H9 (cell line): ENCODE data around the gene BCCIP. TPM values are rescaled to one million over a fixed set of nuclear protein-coding genes. Genes with fewer than 3 reads are reported as not detected.

Source experiments
- DNase-seq: peaks from one replicate; pipeline ENCODE4 v3.0.0-alpha.2; 2017
- H2AFZ ChIP-seq: one replicate; pipeline ENCODE4 v1.6.1; 2013; ENCODE audit warnings: mild to moderate bottlenecking, low read length, control low read depth, moderate library complexity
- H2AK5ac ChIP-seq: 2 replicates; pipeline ENCODE4 v1.6.1; 2013; ENCODE audit warnings: low read length, control low read depth, mixed read lengths; ENCODE audit not compliant: insufficient read length
- H2BK120ac ChIP-seq: one replicate; pipeline ENCODE4 v1.6.1; 2013; ENCODE audit warnings: low read depth, mild to moderate bottlenecking, low read length, control low read depth, inconsistent platforms; ENCODE audit not compliant: poor library complexity, severe bottlenecking
- H2BK12ac ChIP-seq: 2 replicates; pipeline ENCODE4 v1.6.1; 2013; ENCODE audit warnings: low read length, control low read depth, mixed read lengths, low read depth; ENCODE audit not compliant: insufficient read length
- H2BK15ac ChIP-seq: 2 replicates; pipeline ENCODE4 v1.6.1; 2013; ENCODE audit warnings: low read depth, low read length, control low read depth
- H2BK20ac ChIP-seq: one replicate; pipeline ENCODE4 v1.6.1; 2013; ENCODE audit warnings: low read depth, mild to moderate bottlenecking, low read length, control low read depth, inconsistent platforms; ENCODE audit not compliant: poor library complexity, severe bottlenecking
- H2BK5ac ChIP-seq: 2 replicates; pipeline ENCODE4 v1.6.1; 2013; ENCODE audit warnings: low read length, control low read depth, mixed read lengths; ENCODE audit not compliant: insufficient read length
- H3K14ac ChIP-seq: 2 replicates; pipeline ENCODE4 v1.6.1; 2013; ENCODE audit warnings: low read length, control low read depth; ENCODE audit not compliant: insufficient read depth
- H3K18ac ChIP-seq: 2 replicates; pipeline ENCODE4 v1.6.1; 2013; ENCODE audit warnings: low read depth, mild to moderate bottlenecking, mixed read lengths, low read length, control low read depth; ENCODE audit not compliant: insufficient read length
- H3K23ac ChIP-seq: 2 replicates; pipeline ENCODE4 v1.6.1; 2013; ENCODE audit warnings: low read length, control low read depth, mixed read lengths, low read depth; ENCODE audit not compliant: insufficient read length
- H3K23me2 ChIP-seq: 2 replicates; pipeline ENCODE4 v1.6.1; 2013; ENCODE audit warnings: low read depth, mild to moderate bottlenecking, mixed read lengths, low read length, control low read depth; ENCODE audit not compliant: insufficient read length, poor library complexity, severe bottlenecking
- H3K27ac ChIP-seq: 2 replicates; pipeline ENCODE4 v1.5.1; 2013; ENCODE audit warnings: low read length, control low read depth, mixed read lengths, low read depth; ENCODE audit not compliant: insufficient read length
- H3K27me3 ChIP-seq: 2 replicates; pipeline ENCODE4 v1.6.1; 2013; ENCODE audit warnings: low read length, control low read depth, inconsistent platforms; ENCODE audit not compliant: insufficient read depth
- H3K4ac ChIP-seq: 2 replicates; pipeline ENCODE4 v1.6.1; 2013; ENCODE audit warnings: low read depth, mild to moderate bottlenecking, control low read depth, inconsistent platforms, low read length, moderate library complexity
- H3K4me1 ChIP-seq: 2 replicates; pipeline ENCODE4 v1.6.1; 2013; ENCODE audit warnings: low read length, control low read depth, inconsistent platforms; ENCODE audit not compliant: insufficient read depth
- H3K4me2 ChIP-seq: 2 replicates; pipeline ENCODE4 v1.6.1; 2013; ENCODE audit warnings: low read length, control low read depth, mixed read lengths; ENCODE audit not compliant: insufficient read length, insufficient read depth
- H3K56ac ChIP-seq: 2 replicates; pipeline ENCODE4 v1.6.1; 2013; ENCODE audit warnings: low read depth, mild to moderate bottlenecking, mixed read lengths, low read length, control low read depth; ENCODE audit not compliant: insufficient read length
- H3K79me1 ChIP-seq: 2 replicates; pipeline ENCODE4 v1.6.1; 2013; ENCODE audit warnings: low read depth, mild to moderate bottlenecking, moderate library complexity, low read length, control low read depth, inconsistent platforms; ENCODE audit not compliant: insufficient read depth, poor library complexity, severe bottlenecking
- H3K79me2 ChIP-seq: 2 replicates; pipeline ENCODE4 v1.6.1; 2013; ENCODE audit warnings: low read length, control low read depth, inconsistent platforms; ENCODE audit not compliant: insufficient read depth
- H3K9ac ChIP-seq: 2 replicates; pipeline ENCODE4 v1.6.1; 2013; ENCODE audit warnings: low read length, control low read depth, mixed read lengths; ENCODE audit not compliant: insufficient read length; ENCODE audit errors: extremely low read depth
- H3K9me3 ChIP-seq: one replicate; pipeline ENCODE4 v1.6.1; 2013; ENCODE audit warnings: low read depth, low read length, inconsistent platforms; ENCODE audit not compliant: control insufficient read depth
- H3T11ph ChIP-seq: one replicate; pipeline ENCODE4 v1.6.1; 2013; ENCODE audit warnings: mild to moderate bottlenecking, low read length, control low read depth, inconsistent platforms
- H4K20me1 ChIP-seq: one replicate; pipeline ENCODE4 v1.6.1; 2013; ENCODE audit not compliant: control insufficient read depth, insufficient read length, insufficient read depth
- H4K5ac ChIP-seq: 2 replicates; pipeline ENCODE4 v1.6.1; 2013; ENCODE audit warnings: low read depth, mild to moderate bottlenecking, mixed read lengths, low read length, control low read depth; ENCODE audit not compliant: insufficient read length
- H4K8ac ChIP-seq: replicated peaks from 2 replicates; pipeline ENCODE4 v1.6.1; 2013; ENCODE audit warnings: low read length, control low read depth, mixed read lengths, low read depth; ENCODE audit not compliant: insufficient read length
- H4K91ac ChIP-seq: 2 replicates; pipeline ENCODE4 v1.6.1; 2013; ENCODE audit warnings: low read depth, mild to moderate bottlenecking, moderate library complexity, mixed read lengths, low read length, control low read depth; ENCODE audit not compliant: insufficient read length
- H3K27ac Mint-ChIP-seq, 3 experiments: 2 replicates in 2 of 3; 3 replicates in 1 of 3; pipeline ENCODE4 v1.8.0; 2020 to 2021; ENCODE audit warnings: mixed read lengths in 3 of 3, mild to moderate bottlenecking in 1 of 3, moderate library complexity in 1 of 3
- H3K27me3 Mint-ChIP-seq: 2 replicates; pipeline ENCODE4 v1.8.0; 2021; ENCODE audit warnings: low read depth, mild to moderate bottlenecking, moderate library complexity, mixed read lengths
- H3K36me3 Mint-ChIP-seq, 3 experiments: 2 replicates in 2 of 3; 3 replicates in 1 of 3; pipeline ENCODE4 v1.8.0; 2020 to 2021; ENCODE audit warnings: low read depth in 3 of 3, mixed read lengths in 3 of 3; ENCODE audit not compliant: insufficient read depth in 1 of 3
- H3K4me1 Mint-ChIP-seq, 2 experiments: 2 replicates each; pipeline ENCODE4 v1.8.0; 2020; ENCODE audit warnings: mixed read lengths in 2 of 2
- H3K4me3 Mint-ChIP-seq, 2 experiments: 2 replicates in 1 of 2; 3 replicates in 1 of 2; pipeline ENCODE4 v1.8.0; 2020 to 2021; ENCODE audit warnings: mild to moderate bottlenecking in 2 of 2, mixed read lengths in 2 of 2, moderate library complexity in 1 of 2
- H3K9me3 Mint-ChIP-seq, 2 experiments: 2 replicates in 1 of 2; 3 replicates in 1 of 2; pipeline ENCODE4 v1.8.0; 2020; ENCODE audit warnings: mild to moderate bottlenecking in 2 of 2, mixed read lengths in 2 of 2, moderate library complexity in 1 of 2
- WGBS: extraction: QIAGEN DNeasy Blood & Tissue Kit; methylation state at CpG from one replicate; pipeline ENCODE4 v1.1.7; 2013; ENCODE audit warnings: missing lambda C conversion rate, low lambda C conversion rate, mixed read lengths; ENCODE audit not compliant: insufficient read length; ENCODE audit errors: extremely low coverage; 5-methylcytosine and 5-hydroxymethylcytosine counted together
- total RNA-seq: library from RNA; stranded (reverse); gene quantifications from 2 replicates; pipeline ENCODE4 v1.2.1, GENCODE V29; 2021
- TF ChIP-seq, protein P1 (sequence below): fragments of 200-600 bp; sonication (generic); conservative IDR thresholded peaks from 3 replicates; pipeline ENCODE4 v1.8.0; 2021; ENCODE audit warnings: antibody characterized with exemption, mild to moderate bottlenecking

Gene BCCIP
- total RNA-seq, 1 experiment from 2014 or later: 119 TPM

DNA sequence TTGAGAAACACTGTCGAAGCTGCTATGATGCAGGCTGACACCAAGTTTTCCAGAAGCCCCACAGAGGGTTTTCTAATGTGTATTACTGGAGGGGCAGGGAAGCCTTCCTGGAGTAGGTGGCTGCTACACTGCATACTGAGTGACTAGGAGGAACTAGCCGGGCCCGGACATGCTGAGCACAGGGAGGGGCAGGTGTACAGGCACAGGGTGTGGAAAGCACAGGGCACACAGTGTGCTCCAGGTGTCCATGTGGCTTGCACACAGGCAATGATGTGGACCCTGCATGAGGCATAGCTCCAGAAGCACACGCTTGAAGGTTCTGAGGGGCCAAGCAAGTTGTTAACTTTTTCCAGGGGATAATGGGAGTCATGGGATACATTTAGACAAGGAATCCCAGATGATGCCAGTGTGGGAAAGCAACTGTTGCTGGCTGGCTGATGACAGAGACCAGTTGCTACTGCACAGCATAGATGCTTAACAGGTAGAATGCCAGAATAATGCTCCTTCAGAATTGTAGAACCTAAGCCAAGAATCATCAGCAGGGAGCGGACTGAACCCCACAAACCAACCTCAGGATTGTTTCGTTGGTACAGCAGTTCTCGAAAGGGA lies 43.2 kb downstream of the BCCIP start:
- Histone ChIP-seq H3K27ac (no peak overlapping the region), H3K14ac (no peak overlapping the region; the same call in 1 of the 2 replicates), H2BK5ac (no peak overlapping the region), H3K4me2 (no peak overlapping the region), H4K20me1 (no peaks in the 10 kb centered on the region), H2BK120ac (no peak overlapping the region), H3K27me3 (no peaks in the 10 kb centered on the region), H3K79me1 (no peaks in the 10 kb centered on the region), H2AK5ac (no peak overlapping the region), H4K91ac (no peak overlapping the region), H4K5ac (no peak overlapping the region), H3K18ac (no peak overlapping the region), H2BK20ac (no peak overlapping the region), H3K79me2 (no peaks in the 10 kb centered on the region), H3K23ac (no peak overlapping the region), H3K4me1 (no peaks in the 10 kb centered on the region), H3K23me2 (no peaks in the 10 kb centered on the region), H3T11ph (no peak overlapping the region), H3K56ac (no peak overlapping the region), H4K8ac (no peak overlapping the region), H2AFZ (no peak overlapping the region), H3K9ac (no peak overlapping the region), H2BK15ac (no peak overlapping the region), H3K9me3 (no peaks in the 10 kb centered on the region), H3K4ac (no peak overlapping the region), H2BK12ac (no peak overlapping the region)
- TF ChIP-seq, protein P1, sequence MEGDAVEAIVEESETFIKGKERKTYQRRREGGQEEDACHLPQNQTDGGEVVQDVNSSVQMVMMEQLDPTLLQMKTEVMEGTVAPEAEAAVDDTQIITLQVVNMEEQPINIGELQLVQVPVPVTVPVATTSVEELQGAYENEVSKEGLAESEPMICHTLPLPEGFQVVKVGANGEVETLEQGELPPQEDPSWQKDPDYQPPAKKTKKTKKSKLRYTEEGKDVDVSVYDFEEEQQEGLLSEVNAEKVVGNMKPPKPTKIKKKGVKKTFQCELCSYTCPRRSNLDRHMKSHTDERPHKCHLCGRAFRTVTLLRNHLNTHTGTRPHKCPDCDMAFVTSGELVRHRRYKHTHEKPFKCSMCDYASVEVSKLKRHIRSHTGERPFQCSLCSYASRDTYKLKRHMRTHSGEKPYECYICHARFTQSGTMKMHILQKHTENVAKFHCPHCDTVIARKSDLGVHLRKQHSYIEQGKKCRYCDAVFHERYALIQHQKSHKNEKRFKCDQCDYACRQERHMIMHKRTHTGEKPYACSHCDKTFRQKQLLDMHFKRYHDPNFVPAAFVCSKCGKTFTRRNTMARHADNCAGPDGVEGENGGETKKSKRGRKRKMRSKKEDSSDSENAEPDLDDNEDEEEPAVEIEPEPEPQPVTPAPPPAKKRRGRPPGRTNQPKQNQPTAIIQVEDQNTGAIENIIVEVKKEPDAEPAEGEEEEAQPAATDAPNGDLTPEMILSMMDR: no peak
- Mint-ChIP-seq H3K27ac (no peak overlapping the region; a peak in 1 of 7 replicates), H3K4me1 (peaks cover 0 to 2% of the 10 kb centered on the region in 2 experiments; a peak in 1 of 4 replicates), H3K36me3 (peaks cover 3 to 12% (median 5%) of the 10 kb centered on the region in 3 experiments; a peak in 5 of 7 replicates), H3K9me3 (no peaks in the 10 kb centered on the region), H3K4me3 (no peak overlapping the region), H3K27me3 (no peaks in the 10 kb centered on the region)
- DNase-seq: no peak
- no CpG with 5 or more reads among the region's 7 CpGs for WGBS
